Measurements from ENCODE around the gene KPNB1. TPM values are rescaled to one million over a fixed set of nuclear protein-coding genes. Genes with fewer than 3 reads are reported as not detected.

The KPNB1 gene
- polyA plus RNA-seq, 1 donor (not counting 4 experiments of a cell fraction or from before 2014, with no cell fraction given) = 220 TPM

GRCh38 chr17:47620503-47621245, 29.0 kb upstream of the KPNB1 start:
- Histone ChIP-seq H3K27ac (ENCODE audit: control insufficient read depth, insufficient read depth, low read length) (peak overlapping the region; percentile 90), H3K79me2 (ENCODE audit: control insufficient read depth, insufficient read depth, low read length) (no peaks in the 10 kb centered on the region), H3K4me2 (ENCODE audit: control insufficient read depth, extremely low read depth, insufficient read depth, low read depth, low read length) (peak overlapping the region; percentile 81), H3K4me1 (ENCODE audit: control insufficient read depth, extremely low read depth, insufficient read depth, low read length) (peaks cover 29% of the 10 kb centered on the region), H3K36me3 (ENCODE audit: control insufficient read depth in 2 of 2, extremely low read depth in 1 of 2, insufficient read depth in 2 of 2, low read length in 2 of 2) (peaks cover 14 to 30% of the 10 kb centered on the region in 2 experiments), H3K9ac (ENCODE audit: control insufficient read depth, extremely low read depth, insufficient read depth, low read length) (peak overlapping the region; percentile 62), H3K4me3 (ENCODE audit: control insufficient read depth in 2 of 3, extremely low read depth in 1 of 3, insufficient read depth in 2 of 3, low read depth in 1 of 3, low read length in 3 of 3) (peak overlapping the region in 1 of 3 experiments; percentile 34), H3K27me3 (ENCODE audit: control insufficient read depth, extremely low read depth, insufficient read depth, low read length) (no peaks in the 10 kb centered on the region), H3K9me3 (ENCODE audit: control insufficient read depth, low read depth, low read length) (no peaks in the 10 kb centered on the region), H3K9me1 (ENCODE audit: control insufficient read depth, extremely low read depth, insufficient read depth, low read length) (peaks cover 2% of the 10 kb centered on the region), H4K20me1 (ENCODE audit: control insufficient read depth, extremely low read depth, insufficient read depth, low read length) (no peaks in the 10 kb centered on the region), H2AFZ (ENCODE audit: control insufficient read depth, low read length) (no peak overlapping the region)
- dilution Hi-C loops (cut with MboI; ENCODE audit: extremely low pct_ligation_motif_present, low sequenced_read_pairs) = no loop called here
- DNase-seq (ENCODE audit: low read depth, low spot score) (peak; percentile 35), FAIRE-seq (peak; percentile 53)
- TF ChIP-seq CTCF (optimal IDR thresholded peaks at IDR 0.05 in 1 of 3, IDR thresholded peaks at IDR 0.05 in 1 of 3, conservative IDR thresholded peaks at IDR 0.05 in 1 of 3; ENCODE audit: extremely low read depth in 1 of 3, insufficient read depth in 2 of 3, low read length in 3 of 3) = no peak
- no peak for TF ChIP-seq EZH2 (IDR thresholded peaks at IDR 0.05; ENCODE audit: low read length)

GRCh38 chr17:47621293-47622179, 28.2 kb upstream of the KPNB1 start:
- no peaks in the 10 kb centered on the region for H3K9me3 ChIP-seq (ENCODE audit: control insufficient read depth, low read depth, low read length)
- peaks cover 14 to 26% of the 10 kb centered on the region in 2 experiments for H3K36me3 ChIP-seq (ENCODE audit: control insufficient read depth in 2 of 2, extremely low read depth in 1 of 2, insufficient read depth in 2 of 2, low read length in 2 of 2)
- no peaks in the 10 kb centered on the region for H3K27me3 ChIP-seq (ENCODE audit: control insufficient read depth, extremely low read depth, insufficient read depth, low read length)
- H2AFZ ChIP-seq (ENCODE audit: control insufficient read depth, low read length) = peak overlapping the region; percentile 45
- DNase-seq (ENCODE audit: low read depth, low spot score) = peak; percentile 67
- H3K4me1 ChIP-seq (ENCODE audit: control insufficient read depth, extremely low read depth, insufficient read depth, low read length) = peaks cover 29% of the 10 kb centered on the region
- FAIRE-seq = peak; percentile 84
- TF ChIP-seq EZH2 (IDR thresholded peaks at IDR 0.05; ENCODE audit: low read length) (no peak), CTCF (optimal IDR thresholded peaks at IDR 0.05 in 1 of 3, IDR thresholded peaks at IDR 0.05 in 1 of 3, conservative IDR thresholded peaks at IDR 0.05 in 1 of 3; ENCODE audit: extremely low read depth in 1 of 3, insufficient read depth in 2 of 3, low read length in 3 of 3) (no peak)
- H4K20me1 ChIP-seq (ENCODE audit: control insufficient read depth, extremely low read depth, insufficient read depth, low read length) = no peaks in the 10 kb centered on the region
- dilution Hi-C loops (cut with MboI; ENCODE audit: extremely low pct_ligation_motif_present, low sequenced_read_pairs) = no loop called here
- H3K27ac ChIP-seq (ENCODE audit: control insufficient read depth, insufficient read depth, low read length) = peak overlapping the region; percentile 90
- peak overlapping the region in 1 of 3 experiments; percentile 34 for H3K4me3 ChIP-seq (ENCODE audit: control insufficient read depth in 2 of 3, extremely low read depth in 1 of 3, insufficient read depth in 2 of 3, low read depth in 1 of 3, low read length in 3 of 3)
- H3K9ac ChIP-seq (ENCODE audit: control insufficient read depth, extremely low read depth, insufficient read depth, low read length) = peak overlapping the region; percentile 62
- no peaks in the 10 kb centered on the region for H3K79me2 ChIP-seq (ENCODE audit: control insufficient read depth, insufficient read depth, low read length)
- peaks cover 2% of the 10 kb centered on the region for H3K9me1 ChIP-seq (ENCODE audit: control insufficient read depth, extremely low read depth, insufficient read depth, low read length)
- peak overlapping the region; percentile 81 for H3K4me2 ChIP-seq (ENCODE audit: control insufficient read depth, extremely low read depth, insufficient read depth, low read depth, low read length)

Measured in keratinocyte (primary cell).